Measurements from ENCODE around the gene TAB2. TPM values are rescaled to one million over a fixed set of nuclear protein-coding genes. Genes with fewer than 3 reads are reported as not detected.

Gene TAB2
- total and polyA plus RNA-seq, 2 of the 8 experiments (the other 6 are each of a cell fraction or from before 2014, with no cell fraction given) = 40.4 to 63.0 TPM

DNA sequence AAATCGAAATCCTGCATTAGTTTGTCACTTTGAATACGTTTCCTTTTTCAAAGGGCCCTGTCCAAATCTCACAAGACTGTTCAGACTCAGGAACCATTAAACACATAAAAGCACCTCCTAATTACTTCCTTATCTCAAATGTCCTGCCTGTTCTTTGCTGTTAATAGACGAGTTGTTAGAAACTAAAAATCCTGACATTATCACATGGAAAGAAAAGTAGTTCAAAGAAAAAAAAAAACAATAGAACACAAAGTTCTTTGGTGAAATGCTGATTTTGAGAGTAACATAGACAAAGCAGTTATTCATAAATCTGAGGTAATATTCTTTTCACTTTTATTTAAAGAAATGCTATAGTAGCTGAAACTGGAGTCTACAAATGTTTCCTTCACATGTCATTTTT is 12.1 kb upstream of the TAB2 start:
- FAIRE-seq (no peak), DNase-seq (ENCODE audit: low read depth in 1 of 2, low spot score in 2 of 2) (no peak)
- Histone ChIP-seq H3K4ac (replicated peaks; ENCODE audit: insufficient read length, low read depth, low read length) (no peak overlapping the region), H2AK5ac (ENCODE audit: low read depth, low read length) (no peak overlapping the region), H3K79me1 (ENCODE audit: low read depth, low read length) (no peaks in the 10 kb centered on the region), H2BK5ac (ENCODE audit: low read depth, low read length) (no peak overlapping the region), H4K8ac (ENCODE audit: extremely low read depth, insufficient read depth, low read length) (no peak overlapping the region), H3K9ac (replicated peaks in 1 of 4; ENCODE audit: extremely low read depth in 1 of 4, low read depth in 3 of 4, low read length in 3 of 4) (no peak overlapping the region), H2BK20ac (ENCODE audit: low read length) (no peak overlapping the region), H2BK15ac (ENCODE audit: low read length) (no peak overlapping the region), H3K4me3 (ENCODE audit: extremely low read depth in 1 of 4, insufficient read depth in 2 of 4, low read depth in 3 of 4, low read length in 4 of 4) (no peak overlapping the region), H2BK12ac (ENCODE audit: low read depth, low read length) (no peak overlapping the region), H4K5ac (ENCODE audit: insufficient read length, low read depth, low read length) (no peak overlapping the region), H3K4me2 (ENCODE audit: insufficient read depth in 1 of 2, low read depth in 2 of 2, low read length in 2 of 2) (no peak overlapping the region), H3K56ac (replicated peaks; ENCODE audit: insufficient read length, low read depth, low read length) (no peak overlapping the region), H2BK120ac (replicated peaks; ENCODE audit: low read depth, low read length) (no peak overlapping the region), H3K14ac (ENCODE audit: insufficient read length) (no peak overlapping the region), H3K23me2 (ENCODE audit: low read depth, low read length) (no peaks in the 10 kb centered on the region), H3K23ac (ENCODE audit: insufficient read length) (no peak overlapping the region), H4K91ac (replicated peaks; ENCODE audit: insufficient read length, low read length) (no peak overlapping the region), H3K79me2 (ENCODE audit: control insufficient read depth in 1 of 2, insufficient read depth in 2 of 2, low read length in 2 of 2) (no peaks in the 10 kb centered on the region), H3K9me3 (ENCODE audit: insufficient read depth in 2 of 2, low read depth in 1 of 2, low read length in 1 of 2) (no peaks in the 10 kb centered on the region), H2AFZ (ENCODE audit: low read length) (no peak overlapping the region), H3K27ac (ENCODE audit: low read depth, low read length) (no peak overlapping the region), H3K27me3 (replicated peaks in 1 of 4; ENCODE audit: control insufficient read depth in 3 of 4, extremely low read depth in 1 of 4, insufficient read depth in 3 of 4, low read length in 3 of 4) (no peaks in the 10 kb centered on the region), H3K18ac (ENCODE audit: extremely low read depth, low read length) (no peak overlapping the region), H3K36me3 (ENCODE audit: control insufficient read depth in 2 of 4, insufficient read depth in 4 of 4, low read length in 3 of 4) (no peaks in the 10 kb centered on the region), H4K20me1 (replicated peaks in 1 of 2; ENCODE audit: control insufficient read depth in 1 of 2, insufficient read depth in 2 of 2, low read length in 2 of 2) (no peaks in the 10 kb centered on the region), H3K4me1 (replicated peaks in 1 of 4; ENCODE audit: control insufficient read depth in 3 of 4, insufficient read depth in 4 of 4, low read length in 3 of 4) (peaks cover 0 to 4% (median 1%) of the 10 kb centered on the region in 4 experiments; a peak in 2 of 7 replicates)
- TF ChIP-seq BACH1 (IDR thresholded peaks at IDR 0.05; ENCODE audit: low read length) (no peak), CREB1 (IDR thresholded peaks at IDR 0.05) (no peak), TAF1 (IDR thresholded peaks at IDR 0.05; ENCODE audit: low read depth, low read length) (no peak), JUND (IDR thresholded peaks at IDR 0.05; ENCODE audit: low read length) (no peak), TAF7 (optimal IDR thresholded peaks at IDR 0.05; ENCODE audit: borderline replicate concordance, low read depth, low read length) (no peak), KDM1A (IDR thresholded peaks at IDR 0.05; ENCODE audit: borderline replicate concordance, low read length) (no peak), SIN3A (conservative IDR thresholded peaks at IDR 0.05 in 1 of 2, IDR thresholded peaks at IDR 0.05 in 1 of 2; ENCODE audit: low read depth in 1 of 2, low read length in 2 of 2) (no peak), SAP30 (IDR thresholded peaks at IDR 0.05; ENCODE audit: insufficient read depth, insufficient replicate concordance, low read length) (no peak)
- TF ChIP-seq, protein P1, sequence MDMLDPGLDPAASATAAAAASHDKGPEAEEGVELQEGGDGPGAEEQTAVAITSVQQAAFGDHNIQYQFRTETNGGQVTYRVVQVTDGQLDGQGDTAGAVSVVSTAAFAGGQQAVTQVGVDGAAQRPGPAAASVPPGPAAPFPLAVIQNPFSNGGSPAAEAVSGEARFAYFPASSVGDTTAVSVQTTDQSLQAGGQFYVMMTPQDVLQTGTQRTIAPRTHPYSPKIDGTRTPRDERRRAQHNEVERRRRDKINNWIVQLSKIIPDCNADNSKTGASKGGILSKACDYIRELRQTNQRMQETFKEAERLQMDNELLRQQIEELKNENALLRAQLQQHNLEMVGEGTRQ (IDR thresholded peaks at IDR 0.05; ENCODE audit: low read length) = no peak
- CTCF ChIA-PET (ENCODE audit: partially characterized antibody) = no interaction called here
- WGBS, 2 experiments (ENCODE audit: extremely low coverage in 1 of 2, insufficient coverage in 1 of 2, insufficient read length in 1 of 2, insufficient replicate concordance in 2 of 2, low coverage in 1 of 2, low lambda C conversion rate in 2 of 2, missing lambda C conversion rate in 1 of 2) = 88% methylated on average over 3 of the region's 3 CpGs; no CpG with 5 or more reads in 1 of the 2 experiments
- POLR2A ChIA-PET (ENCODE audit: partially characterized antibody) = no interaction called here
